GM12878 (cell line): ENCODE data around the gene UQCC2. TPM values are rescaled to one million over a fixed set of nuclear protein-coding genes. Genes with fewer than 3 reads are reported as not detected.

Source experiments
- ATAC-seq: fragments of 200-7000 bp; cut with Tn5 transposase; 3 replicates; pipeline ENCODE4 v1.9.1; 2020; ENCODE audit warnings: mild to moderate bottlenecking, moderate library complexity
- BruUV-seq: library from RNA; stranded (reverse); fragments of 400-500 nt; replicated peaks from 2 replicates; lab custom pipeline; 2021; lab: Mats Ljungman, UMichigan
- CTCF ChIA-PET: fragments of 300-600 bp; sonication (Branson Sonifier 250); formaldehyde crosslinking; extraction: SDS; loops from one replicate; lab custom pipeline; 2021; ENCODE audit warnings: inconsistent platforms; lab: Yijun Ruan, JAX
- POLR2A ChIA-PET: fragments of 350-600 bp; formaldehyde crosslinking; extraction: SDS; loops from one replicate; lab custom pipeline; 2021; ENCODE audit warnings: inconsistent platforms; lab: Charles Lee
- RAD21 ChIA-PET: fragments of 300-600 bp; sonication (Branson Sonifier 250); formaldehyde crosslinking; loops from one replicate; lab custom pipeline; 2023; ENCODE audit warnings: antibody characterized with exemption; ENCODE audit not compliant: unreplicated experiment; lab: Charles Lee
- SMC1A ChIA-PET: fragments of 300-600 bp; sonication (Branson Sonifier 250); formaldehyde crosslinking; loops from one replicate; lab custom pipeline; 2023; ENCODE audit not compliant: unreplicated experiment, uncharacterized antibody; lab: Charles Lee
- DNase-seq: peaks from one replicate; pipeline ENCODE4 v3.0.0-alpha.2; 2011; ENCODE audit warnings: low read depth, low spot score
- FAIRE-seq: peaks from 3 replicates; lab custom pipeline; 2011; peaks lifted over from hg19 to GRCh38; lab: Jason Lieb, UNC
- H2AFZ ChIP-seq: 2 replicates; pipeline ENCODE4 v1.6.0; 2011; ENCODE audit warnings: low read depth, low read length, control low read depth; ENCODE audit not compliant: control insufficient read depth
- H3K27ac ChIP-seq: 2 replicates; pipeline ENCODE4 v1.5.1; 2011; ENCODE audit warnings: control low read depth; ENCODE audit not compliant: control insufficient read depth, insufficient read depth
- H3K27me3 ChIP-seq, 2 experiments: replicated peaks in 1 of 2; 2 replicates each; pipeline versions ENCODE4 v1.6.0 to v1.6.1; 2011; ENCODE audit warnings: low read length in 1 of 2; ENCODE audit not compliant: control insufficient read depth in 2 of 2, insufficient read depth in 2 of 2
- H3K36me3 ChIP-seq, 2 experiments: 2 replicates each; pipeline ENCODE4 v1.5.1; 2011; ENCODE audit warnings: low read length in 1 of 2; ENCODE audit not compliant: control insufficient read depth in 2 of 2, insufficient read depth in 2 of 2
- H3K4me1 ChIP-seq: 2 replicates; pipeline ENCODE4 v1.6.1; 2011; ENCODE audit warnings: mild to moderate bottlenecking, low read length, moderate library complexity, mixed read lengths; ENCODE audit not compliant: control insufficient read depth, insufficient read depth
- H3K4me2 ChIP-seq: 2 replicates; pipeline ENCODE4 v1.6.0; 2011; ENCODE audit warnings: control low read depth; ENCODE audit not compliant: control insufficient read depth, insufficient read depth
- H3K4me3 ChIP-seq: fragments of 200-600 bp; sonication (generic); 2 replicates; pipeline ENCODE4 v1.5.1; 2016
- H3K79me2 ChIP-seq: 2 replicates; pipeline ENCODE4 v1.6.0; 2011; ENCODE audit warnings: low read length; ENCODE audit not compliant: control insufficient read depth, insufficient read depth
- H3K9ac ChIP-seq: 2 replicates; pipeline ENCODE4 v1.8.0; 2011; ENCODE audit warnings: low read length, control low read depth, mixed read lengths; ENCODE audit not compliant: control insufficient read depth, insufficient read depth
- H3K9me3 ChIP-seq: replicated peaks from 3 replicates; pipeline ENCODE4 v1.5.1; 2011; ENCODE audit warnings: mild to moderate bottlenecking, low read length; ENCODE audit not compliant: control insufficient read depth, insufficient read depth
- H4K20me1 ChIP-seq: 2 replicates; pipeline ENCODE4 v1.6.0; 2011; ENCODE audit not compliant: control insufficient read depth, insufficient read depth
- CBX5 ChIP-seq: sonication (generic); IDR thresholded peaks from 2 replicates; pipeline ENCODE4 v1.6.1; 2016; ENCODE audit warnings: low read depth, moderate library complexity, mild to moderate bottlenecking, inconsistent platforms
- IKZF2 ChIP-seq, 2 experiments: fragments of 450-650 bp; IDR thresholded peaks; 2 replicates each; pipeline ENCODE4 v1.6.1; 2017; ENCODE audit warnings: mild to moderate bottlenecking in 2 of 2, moderate library complexity in 2 of 2
- TBL1XR1 ChIP-seq: IDR thresholded peaks from 2 replicates; pipeline ENCODE4 v1.6.1; 2012; ENCODE audit warnings: low read depth, low read length, improper control_type of control experiment
- ZSCAN29 ChIP-seq: fragments of 450-650 bp; IDR thresholded peaks from 2 replicates; pipeline ENCODE4 v1.6.1; 2017; ENCODE audit warnings: mild to moderate bottlenecking, moderate library complexity
- WGBS: methylation state at CpG from one replicate; pipeline ENCODE4 v1.1.6; 2016; ENCODE audit warnings: low lambda C conversion rate; ENCODE audit not compliant: insufficient replicate concordance, insufficient coverage; ENCODE audit errors: missing lambda C conversion rate; 5-methylcytosine and 5-hydroxymethylcytosine counted together
- in situ Hi-C: fragments of 300-500 bp; cut with MboI; formaldehyde crosslinking; loops from 9 replicates; pipeline ENCODE4 v1.14.3; 2018; ENCODE audit warnings: mixed read lengths
- intact Hi-C: fragments of 100-400 bp; cut with micrococcal nuclease; formaldehyde crosslinking; loops from one replicate; pipeline ENCODE4 v1.14.2; 2022; ENCODE audit not compliant: unreplicated experiment
- polyA plus RNA-seq, 11 experiments: library from polyadenylated mRNA; depleted of rRNA in 4 of 11; unstranded in 6 of 11; stranded (reverse) in 5 of 11; fragments of >200 nt; fragmentation: Nextera tagmentation in 4 of 11; fragmentation: Illumina TruSeq in 1 of 11; extraction: Ambion mirVana in 4 of 11; extraction: Trizol in 1 of 11; gene quantifications; 1 replicate in 1 of 11; 2 replicates in 10 of 11; pipeline versions ENCODE4 v1.2.1 to v1.2.3, GENCODE V29; 2011 to 2016; ENCODE audit warnings: inconsistent platforms in 2 of 11, missing spikeins in 2 of 11, low read depth in 1 of 11
- total RNA-seq, 4 experiments: library from RNA; depleted of rRNA in 3 of 4; stranded (reverse); fragments of >200 nt in 3 of 4; fragmentation: Illumina TruSeq in 1 of 4; extraction: Trizol in 1 of 4; gene quantifications; 2 replicates each; pipeline versions ENCODE4 v1.2.1 to v1.2.3, GENCODE V29; 2013 to 2021
- TF ChIP-seq, protein P1 (sequence below): IDR thresholded peaks from 2 replicates; pipeline ENCODE4 v1.6.1; 2012; ENCODE audit warnings: mild to moderate bottlenecking, low read depth, low read length
- TF ChIP-seq, protein P2 (sequence below): IDR thresholded peaks from 2 replicates; pipeline ENCODE4 v1.6.1; 2011; ENCODE audit warnings: borderline replicate concordance, low read depth, mild to moderate bottlenecking, moderate library complexity, mixed read lengths, low read length; ENCODE audit not compliant: insufficient read depth; ENCODE audit errors: extremely low read length

UQCC2 gene
- total and polyA plus RNA-seq, 10 of the 15 experiments (the other 5 are each of a cell fraction or from before 2014, with no cell fraction given): 40.6 to 478 (median 71.2) TPM

DNA sequence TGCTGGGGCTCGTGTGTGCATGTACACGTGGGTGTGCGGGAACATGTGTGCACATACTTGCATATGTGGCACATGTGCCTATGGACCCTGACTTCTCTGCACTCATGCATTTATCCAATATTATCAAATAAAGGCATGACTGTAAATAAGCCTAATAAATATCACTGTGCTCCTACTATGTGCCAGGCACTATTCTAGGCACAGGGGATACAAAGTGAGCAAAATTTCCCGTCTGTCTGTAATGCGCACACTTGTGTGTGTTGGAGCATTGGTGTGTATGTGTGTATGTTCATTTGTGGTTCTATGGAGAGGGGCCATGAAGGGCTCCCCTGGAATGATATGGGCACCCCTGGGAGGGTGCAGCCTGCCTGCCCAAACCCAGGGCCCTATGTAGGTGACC is 48.5 kb downstream of the UQCC2 start (continued):
- TF ChIP-seq, protein P1, sequence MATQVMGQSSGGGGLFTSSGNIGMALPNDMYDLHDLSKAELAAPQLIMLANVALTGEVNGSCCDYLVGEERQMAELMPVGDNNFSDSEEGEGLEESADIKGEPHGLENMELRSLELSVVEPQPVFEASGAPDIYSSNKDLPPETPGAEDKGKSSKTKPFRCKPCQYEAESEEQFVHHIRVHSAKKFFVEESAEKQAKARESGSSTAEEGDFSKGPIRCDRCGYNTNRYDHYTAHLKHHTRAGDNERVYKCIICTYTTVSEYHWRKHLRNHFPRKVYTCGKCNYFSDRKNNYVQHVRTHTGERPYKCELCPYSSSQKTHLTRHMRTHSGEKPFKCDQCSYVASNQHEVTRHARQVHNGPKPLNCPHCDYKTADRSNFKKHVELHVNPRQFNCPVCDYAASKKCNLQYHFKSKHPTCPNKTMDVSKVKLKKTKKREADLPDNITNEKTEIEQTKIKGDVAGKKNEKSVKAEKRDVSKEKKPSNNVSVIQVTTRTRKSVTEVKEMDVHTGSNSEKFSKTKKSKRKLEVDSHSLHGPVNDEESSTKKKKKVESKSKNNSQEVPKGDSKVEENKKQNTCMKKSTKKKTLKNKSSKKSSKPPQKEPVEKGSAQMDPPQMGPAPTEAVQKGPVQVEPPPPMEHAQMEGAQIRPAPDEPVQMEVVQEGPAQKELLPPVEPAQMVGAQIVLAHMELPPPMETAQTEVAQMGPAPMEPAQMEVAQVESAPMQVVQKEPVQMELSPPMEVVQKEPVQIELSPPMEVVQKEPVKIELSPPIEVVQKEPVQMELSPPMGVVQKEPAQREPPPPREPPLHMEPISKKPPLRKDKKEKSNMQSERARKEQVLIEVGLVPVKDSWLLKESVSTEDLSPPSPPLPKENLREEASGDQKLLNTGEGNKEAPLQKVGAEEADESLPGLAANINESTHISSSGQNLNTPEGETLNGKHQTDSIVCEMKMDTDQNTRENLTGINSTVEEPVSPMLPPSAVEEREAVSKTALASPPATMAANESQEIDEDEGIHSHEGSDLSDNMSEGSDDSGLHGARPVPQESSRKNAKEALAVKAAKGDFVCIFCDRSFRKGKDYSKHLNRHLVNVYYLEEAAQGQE: no peak
- TF ChIP-seq, protein P2, sequence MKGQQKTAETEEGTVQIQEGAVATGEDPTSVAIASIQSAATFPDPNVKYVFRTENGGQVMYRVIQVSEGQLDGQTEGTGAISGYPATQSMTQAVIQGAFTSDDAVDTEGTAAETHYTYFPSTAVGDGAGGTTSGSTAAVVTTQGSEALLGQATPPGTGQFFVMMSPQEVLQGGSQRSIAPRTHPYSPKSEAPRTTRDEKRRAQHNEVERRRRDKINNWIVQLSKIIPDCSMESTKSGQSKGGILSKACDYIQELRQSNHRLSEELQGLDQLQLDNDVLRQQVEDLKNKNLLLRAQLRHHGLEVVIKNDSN: no peak
- TF ChIP-seq ZSCAN29: no peak
- TF ChIP-seq, all 136 proteins: peak for 0

DNA sequence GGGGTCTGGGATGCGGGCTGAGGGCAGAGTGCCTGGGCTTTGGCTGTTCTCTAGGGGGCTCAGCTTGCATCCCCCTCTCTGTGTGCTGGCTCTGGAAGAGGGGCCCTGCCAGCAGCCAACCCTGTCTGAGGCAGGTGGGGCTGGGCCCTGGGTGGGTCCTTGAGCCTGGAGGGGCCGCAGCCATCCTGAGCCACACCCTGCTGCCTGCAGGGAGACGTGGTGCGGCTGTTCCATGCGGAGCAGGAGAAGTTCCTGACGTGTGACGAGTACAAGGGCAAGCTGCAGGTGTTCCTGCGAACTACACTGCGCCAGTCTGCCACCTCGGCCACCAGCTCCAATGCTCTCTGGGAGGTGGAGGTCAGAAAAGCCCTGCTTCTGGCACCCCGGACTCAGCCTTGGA is 49.2 kb downstream of the UQCC2 start:
- ChIA-PET SMC1A (no interaction called here), CTCF (no interaction called here), RAD21 (no interaction called here)
- DNase-seq (no peak), FAIRE-seq (no peak), ATAC-seq (no peak)
- intact Hi-C loops (no loop called here), in situ Hi-C loops (no loop called here)
- WGBS: 98% methylated on average over 10 of the region's 11 CpGs
- H2AFZ ChIP-seq: no peak overlapping the region
- H3K79me2 ChIP-seq: no peaks in the 10 kb centered on the region
- no peaks in the 10 kb centered on the region for H3K9me3 ChIP-seq
- H3K4me2 ChIP-seq: no peak overlapping the region
- no peak overlapping the region for H3K27ac ChIP-seq
- no peak overlapping the region for H3K9ac ChIP-seq
- no peak overlapping the region for H3K4me3 ChIP-seq
- no peaks in the 10 kb centered on the region for H4K20me1 ChIP-seq
- TF ChIP-seq CBX5: no peak
- TF ChIP-seq IKZF2 (IDR thresholded peaks at IDR 0.05): no peak
- no peak for TF ChIP-seq TBL1XR1
- TF ChIP-seq, all 136 proteins: peak for 0
- H3K4me1 ChIP-seq: no peaks in the 10 kb centered on the region
- no TSS peak for BruUV-seq
- POLR2A ChIA-PET: no interaction called here
- H3K36me3 ChIP-seq: peaks cover 8 to 30% of the 10 kb centered on the region in 2 experiments; a peak in 3 of 4 replicates
- H3K27me3 ChIP-seq: no peaks in the 10 kb centered on the region
